Measurements from ENCODE around the gene EXOC4. TPM values are rescaled to one million over a fixed set of nuclear protein-coding genes. Genes with fewer than 3 reads are reported as not detected.

The EXOC4 gene
- total and polyA plus RNA-seq, 2 donors (not counting 3 experiments of a cell fraction or from before 2014, with no cell fraction given): 20.3 to 73.1 TPM

GRCh38 chr7:133794479-133794878 is 541.6 kb downstream of the EXOC4 start:
- H3K9me3 ChIP-seq (replicated peaks; ENCODE audit: control insufficient read depth, insufficient read depth, low read length): no peaks in the 10 kb centered on the region
- no peaks in the 10 kb centered on the region for H3K4me1 ChIP-seq (ENCODE audit: control insufficient read depth, extremely low read depth, insufficient read depth, low read length)
- ChIA-PET CTCF (no interaction called here), POLR2A (no interaction called here)
- intact Hi-C loops (cut with micrococcal nuclease) (no loop called here), dilution Hi-C loops (cut with MboI; ENCODE audit: extremely low pct_ligation_motif_present, low sequenced_read_pairs) (no loop called here)
- no peak overlapping the region for H3K27ac ChIP-seq (ENCODE audit: insufficient read depth, low read depth, low read length)
- no peak overlapping the region for H3K9ac ChIP-seq (replicated peaks; ENCODE audit: extremely low read depth, insufficient read depth, low read length)
- DNase-seq (ENCODE audit: low read depth, low spot score): no peak
- no peaks in the 10 kb centered on the region for H4K20me1 ChIP-seq (replicated peaks; ENCODE audit: control insufficient read depth, extremely low read depth, insufficient read depth, low read length)
- BruUV-seq (replicated peaks): no TSS peak
- no peaks in the 10 kb centered on the region for H3K36me3 ChIP-seq (ENCODE audit: control insufficient read depth in 2 of 2, extremely low read depth in 1 of 2, insufficient read depth in 2 of 2, low read length in 2 of 2)
- H2AFZ ChIP-seq (ENCODE audit: low read depth, low read length): no peak overlapping the region
- H3K9me1 ChIP-seq (replicated peaks; ENCODE audit: control insufficient read depth, extremely low read depth, insufficient read depth, low read length): no peaks in the 10 kb centered on the region
- H3K79me2 ChIP-seq (ENCODE audit: control insufficient read depth, insufficient read depth, low read length): no peaks in the 10 kb centered on the region
- H3K4me2 ChIP-seq (ENCODE audit: insufficient read depth, low read length): no peak overlapping the region
- H3K27me3 ChIP-seq (ENCODE audit: control insufficient read depth in 2 of 2, insufficient read depth in 2 of 2, low read length in 2 of 2): no peaks in the 10 kb centered on the region
- no peak for TF ChIP-seq FOS (IDR thresholded peaks at IDR 0.05; ENCODE audit: borderline replicate concordance, insufficient read depth, low read length)
- no peak overlapping the region for H3K4me3 ChIP-seq (replicated peaks in 1 of 3; ENCODE audit: insufficient read depth in 1 of 3, low read depth in 1 of 3, low read length in 3 of 3)
- FAIRE-seq: no peak

DNA sequence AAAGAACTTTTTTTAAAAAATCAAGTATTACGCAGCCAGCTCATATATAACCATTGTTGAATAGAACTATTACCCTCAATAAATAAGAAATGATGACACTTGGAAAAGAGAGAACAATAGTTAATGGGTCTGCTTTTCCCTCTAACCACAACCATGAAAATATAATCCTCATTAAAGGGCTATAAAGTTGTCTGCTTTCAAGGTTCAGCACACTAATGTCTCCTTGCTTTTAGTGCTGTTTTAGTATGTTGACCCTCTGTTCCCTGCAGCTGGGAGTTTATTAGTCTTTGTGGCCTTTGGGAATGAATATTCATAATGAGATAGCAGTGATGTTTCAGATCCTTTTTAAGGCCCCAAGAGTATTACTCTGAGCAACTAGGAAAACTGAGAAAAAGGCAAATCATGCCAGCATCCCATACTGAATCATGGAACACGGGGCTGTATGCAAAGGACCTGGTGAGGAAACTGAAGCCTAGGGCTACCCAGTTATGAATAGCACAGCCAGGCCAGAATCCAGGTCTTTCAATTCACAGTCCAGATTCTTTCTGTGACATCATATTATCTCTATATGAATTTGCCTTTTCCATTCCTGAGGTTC is 542.3 kb downstream of the EXOC4 start:
- Histone ChIP-seq H3K36me3 (ENCODE audit: control insufficient read depth in 2 of 2, extremely low read depth in 1 of 2, insufficient read depth in 2 of 2, low read length in 2 of 2) (no peaks in the 10 kb centered on the region), H3K27me3 (ENCODE audit: control insufficient read depth in 2 of 2, insufficient read depth in 2 of 2, low read length in 2 of 2) (no peaks in the 10 kb centered on the region), H3K27ac (ENCODE audit: insufficient read depth, low read depth, low read length) (no peak overlapping the region), H4K20me1 (replicated peaks; ENCODE audit: control insufficient read depth, extremely low read depth, insufficient read depth, low read length) (no peaks in the 10 kb centered on the region), H3K4me2 (ENCODE audit: insufficient read depth, low read length) (no peak overlapping the region), H3K9ac (replicated peaks; ENCODE audit: extremely low read depth, insufficient read depth, low read length) (no peak overlapping the region), H3K4me1 (ENCODE audit: control insufficient read depth, extremely low read depth, insufficient read depth, low read length) (no peaks in the 10 kb centered on the region), H3K79me2 (ENCODE audit: control insufficient read depth, insufficient read depth, low read length) (no peaks in the 10 kb centered on the region), H3K4me3 (replicated peaks in 1 of 3; ENCODE audit: insufficient read depth in 1 of 3, low read depth in 1 of 3, low read length in 3 of 3) (no peak overlapping the region), H3K9me1 (replicated peaks; ENCODE audit: control insufficient read depth, extremely low read depth, insufficient read depth, low read length) (no peaks in the 10 kb centered on the region), H2AFZ (ENCODE audit: low read depth, low read length) (no peak overlapping the region), H3K9me3 (replicated peaks; ENCODE audit: control insufficient read depth, insufficient read depth, low read length) (no peaks in the 10 kb centered on the region)
- CTCF ChIA-PET: no interaction called here
- no peak for TF ChIP-seq POLR2AphosphoS5 (IDR thresholded peaks at IDR 0.05; ENCODE audit: insufficient read depth, low read depth, low read length)
- no peak for TF ChIP-seq POLR2A (IDR thresholded peaks at IDR 0.05; ENCODE audit: low read depth, low read length)
- no peak for TF ChIP-seq EZH2 (IDR thresholded peaks at IDR 0.05; ENCODE audit: borderline replicate concordance, low read depth, low read length, severe bottlenecking)
- no peak for TF ChIP-seq FOS (IDR thresholded peaks at IDR 0.05; ENCODE audit: borderline replicate concordance, insufficient read depth, low read length)
- no peak for TF ChIP-seq JUN (IDR thresholded peaks at IDR 0.05; ENCODE audit: borderline replicate concordance, insufficient read depth, insufficient read length, low read depth)
- TF ChIP-seq GATA2 (IDR thresholded peaks at IDR 0.05; ENCODE audit: insufficient read depth, insufficient read length, low read depth, low read length): no peak
- TF ChIP-seq, protein P1, sequence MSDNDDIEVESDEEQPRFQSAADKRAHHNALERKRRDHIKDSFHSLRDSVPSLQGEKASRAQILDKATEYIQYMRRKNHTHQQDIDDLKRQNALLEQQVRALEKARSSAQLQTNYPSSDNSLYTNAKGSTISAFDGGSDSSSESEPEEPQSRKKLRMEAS (IDR thresholded peaks at IDR 0.05; ENCODE audit: insufficient read depth, insufficient read length): no peak
- TF ChIP-seq, protein P2, sequence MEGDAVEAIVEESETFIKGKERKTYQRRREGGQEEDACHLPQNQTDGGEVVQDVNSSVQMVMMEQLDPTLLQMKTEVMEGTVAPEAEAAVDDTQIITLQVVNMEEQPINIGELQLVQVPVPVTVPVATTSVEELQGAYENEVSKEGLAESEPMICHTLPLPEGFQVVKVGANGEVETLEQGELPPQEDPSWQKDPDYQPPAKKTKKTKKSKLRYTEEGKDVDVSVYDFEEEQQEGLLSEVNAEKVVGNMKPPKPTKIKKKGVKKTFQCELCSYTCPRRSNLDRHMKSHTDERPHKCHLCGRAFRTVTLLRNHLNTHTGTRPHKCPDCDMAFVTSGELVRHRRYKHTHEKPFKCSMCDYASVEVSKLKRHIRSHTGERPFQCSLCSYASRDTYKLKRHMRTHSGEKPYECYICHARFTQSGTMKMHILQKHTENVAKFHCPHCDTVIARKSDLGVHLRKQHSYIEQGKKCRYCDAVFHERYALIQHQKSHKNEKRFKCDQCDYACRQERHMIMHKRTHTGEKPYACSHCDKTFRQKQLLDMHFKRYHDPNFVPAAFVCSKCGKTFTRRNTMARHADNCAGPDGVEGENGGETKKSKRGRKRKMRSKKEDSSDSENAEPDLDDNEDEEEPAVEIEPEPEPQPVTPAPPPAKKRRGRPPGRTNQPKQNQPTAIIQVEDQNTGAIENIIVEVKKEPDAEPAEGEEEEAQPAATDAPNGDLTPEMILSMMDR (IDR thresholded peaks at IDR 0.05; ENCODE audit: extremely low read depth in 1 of 2, insufficient read depth in 1 of 2, low read depth in 1 of 2, low read length in 2 of 2): no peak
- TF ChIP-seq MYC (IDR thresholded peaks at IDR 0.05; ENCODE audit: low read depth, low read length): no peak
- no peak for FAIRE-seq
- POLR2A ChIA-PET: no interaction called here
- DNase-seq (ENCODE audit: low read depth, low spot score): no peak
- BruUV-seq (replicated peaks): no TSS peak
- intact Hi-C loops (cut with micrococcal nuclease) (no loop called here), dilution Hi-C loops (cut with MboI; ENCODE audit: extremely low pct_ligation_motif_present, low sequenced_read_pairs) (no loop called here)
